GM12874 (cell line): ENCODE measurements around the gene TRIB2.

Experiments
- TF ChIP-seq, protein P1 (sequence below): IDR thresholded peaks from 2 replicates; pipeline ENCODE4 v1.5.1; 2011; ENCODE audit warnings: low read depth, mild to moderate bottlenecking, control low read depth, low read length, moderate library complexity; ENCODE audit not compliant: insufficient read depth

The TRIB2 gene

DNA sequence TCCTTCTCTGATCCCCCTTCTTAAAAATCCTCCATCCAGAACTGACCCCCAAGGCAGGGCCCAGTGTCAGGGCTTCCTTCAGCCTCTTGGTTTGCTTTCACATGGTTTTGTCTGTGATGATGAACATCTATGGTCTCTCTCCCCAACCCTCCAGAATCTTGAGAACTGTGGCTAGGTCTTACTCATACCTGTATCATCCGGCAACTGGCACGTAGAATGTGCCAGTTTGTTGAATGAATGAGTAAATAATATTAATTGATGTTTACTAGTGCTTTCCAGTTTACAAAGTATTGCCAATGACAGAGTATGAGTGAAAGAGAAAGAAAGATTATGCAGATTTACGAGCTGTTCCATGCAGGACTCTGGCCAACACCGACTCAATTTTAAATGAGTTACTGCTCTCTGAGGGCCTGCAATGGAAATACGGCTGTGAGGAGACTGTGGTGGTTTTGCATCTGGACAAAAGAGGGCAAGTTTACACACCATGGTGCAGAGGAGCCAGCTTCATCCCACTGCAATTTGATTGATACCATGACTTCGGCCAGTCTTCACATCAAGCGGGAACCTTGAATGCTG lies 29.9 kb upstream of the TRIB2 start:
- TF ChIP-seq, protein P1, sequence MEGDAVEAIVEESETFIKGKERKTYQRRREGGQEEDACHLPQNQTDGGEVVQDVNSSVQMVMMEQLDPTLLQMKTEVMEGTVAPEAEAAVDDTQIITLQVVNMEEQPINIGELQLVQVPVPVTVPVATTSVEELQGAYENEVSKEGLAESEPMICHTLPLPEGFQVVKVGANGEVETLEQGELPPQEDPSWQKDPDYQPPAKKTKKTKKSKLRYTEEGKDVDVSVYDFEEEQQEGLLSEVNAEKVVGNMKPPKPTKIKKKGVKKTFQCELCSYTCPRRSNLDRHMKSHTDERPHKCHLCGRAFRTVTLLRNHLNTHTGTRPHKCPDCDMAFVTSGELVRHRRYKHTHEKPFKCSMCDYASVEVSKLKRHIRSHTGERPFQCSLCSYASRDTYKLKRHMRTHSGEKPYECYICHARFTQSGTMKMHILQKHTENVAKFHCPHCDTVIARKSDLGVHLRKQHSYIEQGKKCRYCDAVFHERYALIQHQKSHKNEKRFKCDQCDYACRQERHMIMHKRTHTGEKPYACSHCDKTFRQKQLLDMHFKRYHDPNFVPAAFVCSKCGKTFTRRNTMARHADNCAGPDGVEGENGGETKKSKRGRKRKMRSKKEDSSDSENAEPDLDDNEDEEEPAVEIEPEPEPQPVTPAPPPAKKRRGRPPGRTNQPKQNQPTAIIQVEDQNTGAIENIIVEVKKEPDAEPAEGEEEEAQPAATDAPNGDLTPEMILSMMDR = no peak

DNA sequence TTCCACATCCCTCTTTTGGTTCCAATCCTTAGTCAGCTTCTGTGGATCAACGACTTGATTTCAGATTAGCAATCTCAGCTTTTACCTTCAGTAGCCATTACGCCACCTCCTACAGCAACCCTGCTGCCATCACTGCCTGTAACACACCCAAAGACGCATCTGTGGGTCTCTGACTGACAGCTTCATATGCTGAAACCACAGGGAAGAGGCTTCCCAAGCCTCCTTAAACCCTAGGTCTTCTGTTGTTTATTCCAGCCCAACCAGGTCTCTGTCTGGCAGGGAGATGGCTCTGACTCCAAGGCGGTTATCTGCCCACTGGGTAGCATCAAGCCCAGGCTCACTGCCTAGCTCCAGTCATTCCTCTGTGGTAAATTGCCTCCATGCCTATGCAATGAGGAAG lies 28.6 kb upstream of the TRIB2 start:
- TF ChIP-seq, protein P1 = no peak

DNA sequence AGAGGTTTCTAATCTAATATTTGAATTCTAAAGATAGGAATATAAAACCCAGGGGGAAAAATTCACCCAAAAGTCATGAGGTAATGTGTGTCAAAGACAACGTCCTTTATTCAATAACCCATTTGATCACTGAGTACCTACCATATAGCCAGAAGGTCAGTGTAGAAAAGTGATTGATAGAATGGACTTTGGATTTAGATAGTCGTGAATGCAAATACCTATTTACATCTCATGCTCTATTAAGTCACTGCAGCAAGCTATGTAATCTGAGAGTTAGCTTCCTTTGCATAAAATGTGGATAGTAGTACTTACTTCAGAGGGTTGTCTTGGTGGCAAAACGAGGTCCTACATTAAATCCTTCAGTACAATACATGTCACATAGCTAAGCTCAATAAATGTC lies 27.8 kb upstream of the TRIB2 start:
- TF ChIP-seq, protein P1 = no peak

DNA sequence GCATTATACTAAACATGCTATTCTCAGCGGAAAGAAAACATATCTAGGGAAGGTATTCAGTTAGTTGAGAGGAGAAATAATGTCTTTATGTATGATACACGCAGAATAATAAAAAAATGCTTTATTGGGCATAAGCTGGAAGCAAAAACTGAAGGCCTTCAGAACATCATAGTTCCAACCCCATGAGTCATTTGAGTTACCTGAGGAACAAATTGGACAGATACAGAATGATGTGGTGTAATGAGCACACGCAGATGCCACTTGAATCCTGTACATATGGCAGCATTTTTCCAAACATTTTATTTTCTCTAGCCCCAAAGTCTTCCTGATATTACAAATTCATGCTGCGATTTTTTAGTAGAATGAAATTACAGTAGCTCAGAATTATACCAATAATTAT lies 23.2 kb upstream of the TRIB2 start:
- TF ChIP-seq, protein P1 = no peak

DNA sequence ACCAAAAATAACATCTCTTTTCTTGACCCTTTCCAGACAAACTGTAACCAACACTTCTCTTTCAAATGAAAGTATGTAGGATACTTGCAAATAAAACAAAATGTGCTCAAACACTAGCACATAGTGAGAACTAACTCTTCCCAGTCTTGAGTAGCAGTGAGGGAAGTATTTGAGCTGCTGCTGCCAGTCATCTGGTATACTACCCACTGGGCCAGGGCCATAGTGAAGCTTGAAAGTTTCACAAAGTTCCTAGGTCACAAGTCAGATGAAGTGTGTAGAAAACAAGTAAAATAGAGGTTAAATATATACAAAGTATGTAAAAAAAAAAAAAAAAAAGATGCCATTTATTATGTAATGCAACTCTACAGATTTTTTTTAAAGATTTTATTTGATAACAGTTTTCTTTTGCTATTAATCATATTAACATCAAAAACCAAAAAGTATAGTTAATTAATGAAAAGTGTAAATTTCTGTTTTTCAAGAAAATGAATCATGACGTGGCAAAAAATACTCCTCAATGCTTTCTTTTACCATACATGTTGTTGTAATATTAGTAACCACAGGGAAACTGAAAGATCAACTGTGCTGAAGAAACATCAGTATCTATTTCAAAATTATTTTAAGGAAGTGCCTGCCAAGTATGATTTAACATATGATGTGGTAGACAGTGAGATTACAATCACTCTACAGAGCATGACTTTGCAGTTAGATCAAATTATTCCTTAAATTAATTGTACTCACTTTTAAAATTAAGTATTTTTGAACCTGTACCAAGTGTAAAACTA lies 21.6 kb upstream of the TRIB2 start:
- TF ChIP-seq, protein P1 = no peak

DNA sequence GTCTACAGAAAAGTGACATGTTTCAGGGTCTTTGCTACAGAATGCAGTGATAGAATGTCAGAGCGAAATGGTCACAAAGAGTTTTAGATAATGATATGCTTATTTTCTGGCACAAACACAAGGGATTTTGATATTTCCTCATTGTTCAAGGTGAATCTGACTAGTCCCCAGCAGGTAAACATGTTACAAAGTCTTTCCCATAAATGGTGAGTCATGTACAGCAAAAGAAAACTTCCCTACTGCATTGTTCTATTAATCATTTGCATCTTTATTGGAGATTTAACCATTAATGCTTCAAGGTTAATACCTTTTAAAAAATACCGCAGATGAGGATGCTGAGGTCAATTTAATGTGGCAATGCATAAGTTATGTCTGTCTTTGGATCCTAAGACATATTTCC lies 19.1 kb upstream of the TRIB2 start:
- TF ChIP-seq, protein P1 = no peak

DNA sequence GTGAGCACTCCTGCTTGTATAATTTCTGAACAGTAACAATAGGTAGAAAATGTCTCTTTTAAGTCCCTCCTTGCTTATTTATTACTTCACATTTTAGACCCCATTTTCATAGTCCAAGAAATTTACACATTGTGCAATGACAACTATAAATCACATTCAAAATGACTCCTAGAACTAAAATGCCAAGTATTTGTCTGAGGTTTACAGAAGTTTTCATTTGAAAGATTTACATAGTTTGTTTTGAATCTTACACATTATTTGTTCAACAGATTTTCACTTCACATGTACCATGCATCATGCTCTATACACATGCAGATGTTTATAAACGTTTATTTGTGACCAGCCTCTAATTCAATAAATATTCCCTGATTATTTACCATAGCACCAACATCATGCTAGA lies 15.7 kb upstream of the TRIB2 start:
- TF ChIP-seq, protein P1 = no peak
